Activated effector memory CD4-positive, alpha-beta T cell treated with anti-CD3 and anti-CD28 coated beads, Interleukin-2, amount 50 U/mL, for 16 hours (primary cell): ENCODE results near the gene CRACR2A.

ENCODE experiments used
- DNase-seq: peaks from one replicate; pipeline ENCODE4 v3.0.0-alpha.2; 2020

The CRACR2A gene

GRCh38 chr12:3723916-3724805, 28.7 kb downstream of the CRACR2A start:
- no peak for DNase-seq

GRCh38 chr12:3722368-3722767, 30.5 kb downstream of the CRACR2A start:
- no peak for DNase-seq

- DNase-seq = no peak
Observed at GRCh38 chr12:3720772-3721171, 32.1 kb downstream of the CRACR2A start.

- no peak for DNase-seq
Observed at GRCh38 chr12:3718100-3718499, 34.8 kb downstream of the CRACR2A start.

GRCh38 chr12:3717283-3717898, 35.5 kb downstream of the CRACR2A start:
- DNase-seq = no peak

GRCh38 chr12:3715999-3716398, 36.9 kb downstream of the CRACR2A start:
- no peak for DNase-seq

GRCh38 chr12:3713947-3714346, 39.0 kb downstream of the CRACR2A start:
- no peak for DNase-seq

GRCh38 chr12:3713483-3713882, 39.4 kb downstream of the CRACR2A start:
- no peak for DNase-seq

- no peak for DNase-seq
Observed at GRCh38 chr12:3712209-3712992, 40.5 kb downstream of the CRACR2A start.

GRCh38 chr12:3705354-3705675, 47.6 kb downstream of the CRACR2A start:
- DNase-seq = no peak

GRCh38 chr12:3704512-3705353, 48.2 kb downstream of the CRACR2A start:
- no peak for DNase-seq

- no peak for DNase-seq
Observed at GRCh38 chr12:3700861-3701260, 52.0 kb downstream of the CRACR2A start.

- no peak for DNase-seq
Observed at GRCh38 chr12:3698218-3698974, 54.5 kb downstream of the CRACR2A start.

- DNase-seq = no peak
Observed at GRCh38 chr12:3697311-3697870, 55.5 kb downstream of the CRACR2A start.

- DNase-seq = no peak
Observed at GRCh38 chr12:3694673-3695072, 58.2 kb downstream of the CRACR2A start.

- no peak for DNase-seq
Observed at GRCh38 chr12:3692616-3693365, 60.1 kb downstream of the CRACR2A start.

GRCh38 chr12:3686463-3686862, 66.4 kb downstream of the CRACR2A start:
- DNase-seq = no peak

- DNase-seq = no peak
Observed at GRCh38 chr12:3685830-3686229, 67.1 kb downstream of the CRACR2A start.

- DNase-seq = no peak
Observed at GRCh38 chr12:3684449-3685051, 68.4 kb downstream of the CRACR2A start.

- no peak for DNase-seq
Observed at GRCh38 chr12:3683670-3684069, 69.2 kb downstream of the CRACR2A start.
